SHP77 (cell line): Measurements from ENCODE around the gene PCDHB6.
"Not testable (repeated sequence)": the region's sequence is repeated elsewhere in the genome, so short reads cannot be mapped to it uniquely, and the experiment has no call there.

Experiments
- DNase-seq, 2 experiments: peaks; one replicate each; lab custom pipeline; 2025; lab: John Stamatoyannopoulos, UW

PCDHB6 gene

GRCh38 chr5:141172381-141173204 lies 22.7 kb downstream of the PCDHB6 start, which contains the start of gene PCDHB7:
Gene PCDHB7, plus strand, starts transcription at chr5:141172644. Its CDS starts 192 bp downstream, at chr5:141172836.
- peak; percentile 67 to 68 for DNase-seq

- DNase-seq, result not testable (repeated sequence)
Measured at GRCh38 chr5:141174291-141175104, 24.6 kb downstream of the PCDHB6 start.

- DNase-seq, result no peak
Measured at GRCh38 chr5:141175933-141176332, 26.1 kb downstream of the PCDHB6 start.

GRCh38 chr5:141177577-141178191 lies 27.8 kb downstream of the PCDHB6 start, which contains the start of gene PCDHB8:
Gene PCDHB8, plus strand, starts transcription at chr5:141177790. Its CDS starts 245 bp downstream, at chr5:141178035.
- DNase-seq, result peak; percentile 50 to 62

GRCh38 chr5:141179371-141179770 lies 29.5 kb downstream of the PCDHB6 start:
- DNase-seq, result not testable (repeated sequence)

- DNase-seq, result not testable (repeated sequence)
Measured at GRCh38 chr5:141179876-141180275, 30.0 kb downstream of the PCDHB6 start.

GRCh38 chr5:141180313-141180712 lies 30.5 kb downstream of the PCDHB6 start:
- no peak for DNase-seq

GRCh38 chr5:141182248-141182647 lies 32.4 kb downstream of the PCDHB6 start, which contains the start of gene PCDHB16:
Gene PCDHB16, plus strand, starts transcription at chr5:141182387. Its CDS starts 173 bp downstream, at chr5:141182560.
- DNase-seq, result no peak

GRCh38 chr5:141184117-141184855 lies 34.4 kb downstream of the PCDHB6 start:
- not testable (repeated sequence) for DNase-seq

- DNase-seq, result no peak
Measured at GRCh38 chr5:141186897-141187512, 37.1 kb downstream of the PCDHB6 start, which contains the start of gene PCDHB9. Gene PCDHB9, plus strand, starts transcription at chr5:141187161. Its CDS starts 158 bp downstream, at chr5:141187319.

GRCh38 chr5:141188682-141189081 lies 38.8 kb downstream of the PCDHB6 start:
- DNase-seq, result not testable (repeated sequence)

GRCh38 chr5:141189131-141189530 lies 39.3 kb downstream of the PCDHB6 start:
- DNase-seq, result not testable (repeated sequence)

GRCh38 chr5:141192110-141192725 lies 42.4 kb downstream of the PCDHB6 start, which contains the start of gene PCDHB10:
Gene PCDHB10, plus strand, starts transcription at chr5:141192353. Its CDS starts 200 bp downstream, at chr5:141192553.
- DNase-seq, result peak; percentile 25 to 35

- DNase-seq, result not testable (repeated sequence)
Measured at GRCh38 chr5:141194332-141194731, 44.5 kb downstream of the PCDHB6 start.

GRCh38 chr5:141196363-141196762 lies 46.5 kb downstream of the PCDHB6 start:
- DNase-seq, result no peak

GRCh38 chr5:141199359-141200235 lies 49.7 kb downstream of the PCDHB6 start, which contains the start of gene PCDHB11:
Gene PCDHB11, plus strand, starts transcription at chr5:141199627. Its CDS starts 148 bp downstream, at chr5:141199775.
- DNase-seq, result peak; percentile 18 to 47

- DNase-seq, result not testable (repeated sequence)
Measured at GRCh38 chr5:141201126-141201525, 51.3 kb downstream of the PCDHB6 start.

- DNase-seq, result not testable (repeated sequence)
Measured at GRCh38 chr5:141201646-141202045, 51.8 kb downstream of the PCDHB6 start.
